Measurements from ENCODE around the gene OR6V1. TPM values are rescaled to one million over a fixed set of nuclear protein-coding genes. Genes with fewer than 3 reads are reported as not detected.

The OR6V1 gene
- total RNA-seq, 1 donor from 2014 or later: not detected

DNA sequence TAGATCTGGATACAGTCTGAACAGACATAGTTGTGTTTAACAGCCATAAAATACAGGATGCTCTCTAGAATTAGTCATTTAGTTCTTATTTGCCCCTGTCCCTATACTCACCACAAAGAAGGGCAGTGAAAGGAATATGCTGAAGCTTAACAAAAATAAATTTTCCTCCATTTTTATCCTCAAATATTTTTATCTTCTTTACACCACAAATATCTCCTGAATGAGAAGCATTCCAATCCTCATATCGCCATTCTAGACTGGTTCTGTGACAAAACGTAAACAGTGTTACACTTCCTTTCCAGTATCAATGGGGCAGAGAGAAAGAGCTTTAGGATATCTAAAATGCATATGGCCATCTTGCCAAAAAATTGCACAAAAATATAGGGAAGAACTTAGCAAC, 26.8 kb upstream of the OR6V1 start:
- DNase-seq (ENCODE audit: extremely low spot score, unreplicated experiment): no peak
- no peaks in the 10 kb centered on the region for H3K36me3 Mint-ChIP-seq (ENCODE audit: unreplicated experiment)
- H3K9me3 Mint-ChIP-seq (ENCODE audit: unreplicated experiment): peaks cover 4% of the 10 kb centered on the region
- H3K27me3 Mint-ChIP-seq (ENCODE audit: unreplicated experiment): no peaks in the 10 kb centered on the region
- peak overlapping the region; percentile 20 for H3K27ac Mint-ChIP-seq (ENCODE audit: unreplicated experiment)
- no peak overlapping the region for H3K4me3 Mint-ChIP-seq (ENCODE audit: unreplicated experiment)
- TF ChIP-seq, protein P1, sequence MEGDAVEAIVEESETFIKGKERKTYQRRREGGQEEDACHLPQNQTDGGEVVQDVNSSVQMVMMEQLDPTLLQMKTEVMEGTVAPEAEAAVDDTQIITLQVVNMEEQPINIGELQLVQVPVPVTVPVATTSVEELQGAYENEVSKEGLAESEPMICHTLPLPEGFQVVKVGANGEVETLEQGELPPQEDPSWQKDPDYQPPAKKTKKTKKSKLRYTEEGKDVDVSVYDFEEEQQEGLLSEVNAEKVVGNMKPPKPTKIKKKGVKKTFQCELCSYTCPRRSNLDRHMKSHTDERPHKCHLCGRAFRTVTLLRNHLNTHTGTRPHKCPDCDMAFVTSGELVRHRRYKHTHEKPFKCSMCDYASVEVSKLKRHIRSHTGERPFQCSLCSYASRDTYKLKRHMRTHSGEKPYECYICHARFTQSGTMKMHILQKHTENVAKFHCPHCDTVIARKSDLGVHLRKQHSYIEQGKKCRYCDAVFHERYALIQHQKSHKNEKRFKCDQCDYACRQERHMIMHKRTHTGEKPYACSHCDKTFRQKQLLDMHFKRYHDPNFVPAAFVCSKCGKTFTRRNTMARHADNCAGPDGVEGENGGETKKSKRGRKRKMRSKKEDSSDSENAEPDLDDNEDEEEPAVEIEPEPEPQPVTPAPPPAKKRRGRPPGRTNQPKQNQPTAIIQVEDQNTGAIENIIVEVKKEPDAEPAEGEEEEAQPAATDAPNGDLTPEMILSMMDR (IDR thresholded peaks at IDR 0.05): no peak
- peaks cover 12% of the 10 kb centered on the region for H3K4me1 Mint-ChIP-seq (ENCODE audit: unreplicated experiment)

GRCh38 chr7:143027032-143027431, 25.1 kb upstream of the OR6V1 start, which contains the start of gene OR9A2:
OR9A2 (minus strand) TSS chr7:143027132; CDS start chr7:143027132, 0 bp downstream.
- Mint-ChIP-seq H3K27ac (ENCODE audit: unreplicated experiment) (no peak within 1 kb of the TSS), H3K27me3 (ENCODE audit: unreplicated experiment) (peaks cover 4% of the 10 kb centered on the region), H3K36me3 (ENCODE audit: unreplicated experiment) (no peaks in the 10 kb centered on the region), H3K4me3 (ENCODE audit: unreplicated experiment) (no peak within 1 kb of the TSS), H3K9me3 (ENCODE audit: unreplicated experiment) (no peaks in the 10 kb centered on the region), H3K4me1 (ENCODE audit: unreplicated experiment) (peaks cover 12% of the 10 kb centered on the region)
- TF ChIP-seq, protein P1 (IDR thresholded peaks at IDR 0.05): no peak
- DNase-seq (ENCODE audit: extremely low spot score, unreplicated experiment): no peak

GRCh38 chr7:143027683-143028082, 24.5 kb upstream of the OR6V1 start:
- H3K4me3 Mint-ChIP-seq (ENCODE audit: unreplicated experiment): no peak overlapping the region
- H3K4me1 Mint-ChIP-seq (ENCODE audit: unreplicated experiment): peaks cover 10% of the 10 kb centered on the region
- no peak overlapping the region for H3K27ac Mint-ChIP-seq (ENCODE audit: unreplicated experiment)
- H3K9me3 Mint-ChIP-seq (ENCODE audit: unreplicated experiment): no peaks in the 10 kb centered on the region
- DNase-seq (ENCODE audit: extremely low spot score, unreplicated experiment): no peak
- H3K36me3 Mint-ChIP-seq (ENCODE audit: unreplicated experiment): no peaks in the 10 kb centered on the region
- H3K27me3 Mint-ChIP-seq (ENCODE audit: unreplicated experiment): peaks cover 4% of the 10 kb centered on the region
- TF ChIP-seq, protein P1 (IDR thresholded peaks at IDR 0.05): no peak

GRCh38 chr7:143038635-143039034, 13.5 kb upstream of the OR6V1 start:
- Mint-ChIP-seq H3K4me1 (ENCODE audit: unreplicated experiment) (peaks cover 14% of the 10 kb centered on the region), H3K9me3 (ENCODE audit: unreplicated experiment) (peaks cover 22% of the 10 kb centered on the region), H3K36me3 (ENCODE audit: unreplicated experiment) (peaks cover 7% of the 10 kb centered on the region), H3K27me3 (ENCODE audit: unreplicated experiment) (peaks cover 10% of the 10 kb centered on the region), H3K27ac (ENCODE audit: unreplicated experiment) (no peak overlapping the region), H3K4me3 (ENCODE audit: unreplicated experiment) (no peak overlapping the region)
- no peak for DNase-seq (ENCODE audit: extremely low spot score, unreplicated experiment)
- TF ChIP-seq, protein P1 (IDR thresholded peaks at IDR 0.05): no peak

DNA sequence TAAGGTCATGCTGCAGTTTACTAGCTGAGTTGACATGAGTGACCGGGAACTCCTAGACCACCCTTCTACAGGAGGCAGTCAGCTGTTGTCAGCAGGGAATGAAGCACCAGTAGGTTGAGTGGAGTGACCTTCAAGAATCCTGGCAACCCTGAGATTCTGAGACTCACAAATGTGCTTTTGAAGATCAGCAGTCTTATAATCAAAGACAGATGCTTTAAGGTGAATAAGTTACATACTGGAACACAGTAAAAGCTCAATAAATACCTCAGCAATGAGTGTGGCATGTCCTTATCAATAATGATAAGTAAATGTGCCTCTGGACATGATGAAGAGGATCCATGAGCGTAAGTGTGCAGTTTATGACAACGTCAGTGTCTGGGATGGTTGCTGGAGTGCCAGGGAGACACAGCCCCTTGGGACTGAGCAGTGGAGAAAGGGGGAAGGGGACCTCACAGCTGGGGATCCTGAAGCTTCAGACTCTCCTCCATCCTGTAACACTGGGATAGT, 11.9 kb upstream of the OR6V1 start:
- H3K27ac Mint-ChIP-seq (ENCODE audit: unreplicated experiment): no peak overlapping the region
- TF ChIP-seq, protein P1 (IDR thresholded peaks at IDR 0.05): no peak
- peaks cover 2% of the 10 kb centered on the region for H3K36me3 Mint-ChIP-seq (ENCODE audit: unreplicated experiment)
- H3K4me1 Mint-ChIP-seq (ENCODE audit: unreplicated experiment): peaks cover 18% of the 10 kb centered on the region
- H3K4me3 Mint-ChIP-seq (ENCODE audit: unreplicated experiment): no peak overlapping the region
- DNase-seq (ENCODE audit: extremely low spot score, unreplicated experiment): no peak
- H3K9me3 Mint-ChIP-seq (ENCODE audit: unreplicated experiment): peaks cover 10% of the 10 kb centered on the region
- peaks cover 3% of the 10 kb centered on the region for H3K27me3 Mint-ChIP-seq (ENCODE audit: unreplicated experiment)
